Cardiac septum (tissue), 1 donor: ENCODE measurements around the gene SLC34A3. TPM values are rescaled to one million over a fixed set of nuclear protein-coding genes. Genes with fewer than 3 reads are reported as not detected.

Experiments used
- DNase-seq: peaks from one replicate; pipeline ENCODE4 v3.0.0-alpha.2; 2020; ENCODE audit warnings: low spot score
- intact Hi-C: fragments of 100-400 bp; cut with DNase I; formaldehyde crosslinking; loops from one replicate; pipeline ENCODE4 v1.14.0; 2022
- total RNA-seq: library from RNA; stranded (reverse); fragmentation: NEBNext Ultra II Directional; extraction: Animal tissue kit (Norgen Biotek cat#: 25700); gene quantifications from one replicate; pipeline ENCODE4 v1.2.1, GENCODE V29; 2021
- donor health status: DM: no; HTN: no; CAD: no.

The SLC34A3 gene
- total RNA-seq, 1 donor from 2014 or later: not detected

- no peak for DNase-seq
- intact Hi-C loops: no loop called here
Observed at GRCh38 chr9:137266585-137267453, 36.1 kb downstream of the SLC34A3 start.

GRCh38 chr9:137267933-137268355 is 37.2 kb downstream of the SLC34A3 start:
- intact Hi-C loops: no loop called here
- DNase-seq: no peak

- DNase-seq: no peak
- intact Hi-C loops: no loop called here
Observed at GRCh38 chr9:137268538-137269201, 38.0 kb downstream of the SLC34A3 start.

- intact Hi-C loops: no loop called here
- no peak for DNase-seq
Observed at GRCh38 chr9:137269231-137269772, 38.6 kb downstream of the SLC34A3 start.

GRCh38 chr9:137270929-137271695 is 40.4 kb downstream of the SLC34A3 start:
- no peak for DNase-seq
- intact Hi-C loops: no loop called here

GRCh38 chr9:137271696-137272076 is 41.0 kb downstream of the SLC34A3 start:
- intact Hi-C loops: no loop called here
- DNase-seq: no peak

GRCh38 chr9:137272241-137273094 is 41.8 kb downstream of the SLC34A3 start:
- DNase-seq: no peak
- intact Hi-C loops: no loop called here

- DNase-seq: no peak
- intact Hi-C loops: no loop called here
Observed at GRCh38 chr9:137273095-137273490, 42.4 kb downstream of the SLC34A3 start.

GRCh38 chr9:137273611-137274320 is 43.1 kb downstream of the SLC34A3 start:
- no peak for DNase-seq
- intact Hi-C loops: no loop called here

- DNase-seq: no peak
- intact Hi-C loops: no loop called here
Observed at GRCh38 chr9:137275203-137275587, 44.5 kb downstream of the SLC34A3 start.

- intact Hi-C loops: no loop called here
- no peak for DNase-seq
Observed at GRCh38 chr9:137275588-137276472, 45.1 kb downstream of the SLC34A3 start.

GRCh38 chr9:137276473-137277328 is 46.0 kb downstream of the SLC34A3 start:
- intact Hi-C loops: no loop called here
- peak; percentile 92 for DNase-seq

GRCh38 chr9:137277329-137278041 is 46.8 kb downstream of the SLC34A3 start, which contains the start of gene TOR4A:
Gene TOR4A, plus strand, starts transcription at chr9:137277726. Its CDS starts 964 bp downstream, at chr9:137278690.
- peak; percentile 95 for DNase-seq
- intact Hi-C loops: no loop called here

- no peak for DNase-seq
- intact Hi-C loops: no loop called here
Observed at GRCh38 chr9:137278061-137278701, 47.5 kb downstream of the SLC34A3 start.
